Muscle of leg (tissue), 11 donors: ENCODE results near the gene ERC1. TPM values are rescaled to one million over a fixed set of nuclear protein-coding genes. Genes with fewer than 3 reads are reported as not detected.
A peak's percentile ranks its signal among the peaks of the same experiment; 100 is the strongest.

Source experiments
- DNase-seq: peaks from one replicate; pipeline ENCODE4 v3.0.0; 2013
- H3K27ac ChIP-seq: one replicate; pipeline ENCODE4 v1.5.1; 2013; ENCODE audit warnings: mild to moderate bottlenecking, low read length, control low read depth
- H3K27me3 ChIP-seq: one replicate; pipeline ENCODE4 v1.6.1; 2013; ENCODE audit warnings: low read length; ENCODE audit not compliant: control insufficient read depth, insufficient read depth
- H3K36me3 ChIP-seq: one replicate; pipeline ENCODE4 v1.6.1; 2013; ENCODE audit warnings: low read length; ENCODE audit not compliant: control insufficient read depth, insufficient read depth
- H3K4me1 ChIP-seq: one replicate; pipeline ENCODE4 v1.6.1; 2013; ENCODE audit warnings: low read length; ENCODE audit not compliant: control insufficient read depth, insufficient read depth
- H3K4me3 ChIP-seq: one replicate; pipeline ENCODE4 v1.5.1; 2013; ENCODE audit warnings: low read length, control low read depth
- H3K9me3 ChIP-seq: replicated peaks from 2 replicates; pipeline ENCODE4 v1.6.1; 2013; ENCODE audit warnings: low read depth, low read length; ENCODE audit not compliant: control insufficient read depth
- WGBS: methylation state at CpG from one replicate; pipeline ENCODE4 v1.1.5; 2013; ENCODE audit warnings: missing lambda C conversion rate; ENCODE audit not compliant: insufficient coverage; 5-methylcytosine and 5-hydroxymethylcytosine counted together
- polyA plus RNA-seq, 8 donors: library from polyadenylated mRNA; unstranded; fragments of 120-200 nt; gene quantifications; one replicate each; pipeline versions ENCODE4 v1.2.1 to v1.2.3, GENCODE V29; 2013; ENCODE audit warnings: inconsistent platforms in 1 of 8, low replicate concordance in 1 of 8; ENCODE audit not compliant: insufficient read length in 8 of 8, insufficient read depth in 1 of 8
- total RNA-seq: library from RNA; stranded (reverse); fragments of 120-200 nt; gene quantifications from one replicate; pipeline ENCODE4 v1.2.4, GENCODE V29; 2013

Gene ERC1
- total and polyA plus RNA-seq, 9 donors = 15.8 to 32.5 (median 25.1) TPM

DNA sequence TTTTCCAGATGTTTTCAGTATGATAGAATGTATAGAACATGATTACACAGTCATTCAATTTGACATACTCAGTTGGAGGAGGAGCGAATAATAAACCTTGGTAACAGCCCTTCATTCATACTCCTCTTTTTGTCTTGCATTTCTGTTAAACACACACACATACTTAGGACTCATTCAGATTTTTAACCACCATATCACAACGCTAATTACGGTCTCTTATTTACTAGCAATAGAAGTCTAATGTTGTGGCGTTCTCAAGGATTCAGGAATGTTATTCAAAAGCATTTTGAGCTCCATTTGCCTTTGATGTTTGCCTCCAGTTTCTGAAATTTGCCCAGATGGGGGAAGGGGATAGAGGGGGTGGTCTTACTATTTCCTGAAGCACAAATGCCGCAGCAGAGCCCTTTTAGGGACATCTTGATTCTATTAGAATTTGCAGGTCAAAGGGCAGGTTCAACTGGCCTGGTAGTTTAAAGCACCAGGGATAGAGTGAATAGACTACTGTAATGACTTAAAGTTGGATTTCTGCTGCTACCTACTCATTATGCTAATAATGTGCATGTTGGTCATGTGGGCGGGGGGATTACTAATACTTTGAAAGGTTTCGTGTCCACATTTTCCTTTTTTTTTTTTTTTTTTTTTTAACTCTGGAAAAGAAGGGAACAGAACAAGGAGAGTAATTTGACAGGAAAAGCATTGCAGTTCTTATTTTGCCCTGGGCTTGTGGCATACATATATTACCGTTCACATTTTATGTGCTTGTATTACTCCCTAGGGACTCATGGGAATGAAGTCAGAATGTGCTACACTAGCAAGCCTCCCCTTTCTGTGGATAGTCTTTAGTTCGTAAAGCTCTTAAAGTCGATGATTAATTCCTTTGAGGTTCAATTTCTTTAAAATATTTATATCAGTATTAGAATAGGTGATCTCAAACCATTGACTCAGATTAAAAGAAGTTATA lies 376.6 kb downstream of the ERC1 start:
- Histone ChIP-seq H3K9me3 (no peaks in the 10 kb centered on the region), H3K27ac (no peak overlapping the region), H3K27me3 (no peaks in the 10 kb centered on the region), H3K4me1 (peaks cover 2% of the 10 kb centered on the region), H3K36me3 (peaks cover 4% of the 10 kb centered on the region), H3K4me3 (no peak overlapping the region)
- 90% methylated on average over 1 of the region's 10 CpGs for WGBS
- no peak for DNase-seq

DNA sequence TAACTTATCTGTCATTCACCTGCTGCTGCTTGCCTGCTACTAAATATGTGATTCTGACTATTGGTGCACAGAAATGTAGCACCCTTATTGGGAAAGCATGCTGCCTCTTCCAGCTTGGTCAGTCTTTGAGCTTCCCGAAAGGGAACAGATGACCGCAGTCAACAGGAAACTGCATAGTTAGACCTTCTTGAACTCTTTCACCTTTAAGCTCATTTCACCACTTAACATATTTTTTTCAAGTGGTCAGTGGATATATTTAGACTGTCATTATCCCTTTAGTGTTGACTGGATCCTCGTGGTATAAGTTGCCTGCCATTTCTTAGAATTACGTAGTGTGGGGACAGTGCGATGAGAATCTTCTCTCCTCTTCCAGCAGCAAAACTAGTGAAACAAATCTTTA lies 378.4 kb downstream of the ERC1 start:
- Histone ChIP-seq H3K27me3 (no peaks in the 10 kb centered on the region), H3K4me1 (peaks cover 8% of the 10 kb centered on the region), H3K36me3 (peaks cover 4% of the 10 kb centered on the region), H3K4me3 (no peak overlapping the region), H3K27ac (no peak overlapping the region), H3K9me3 (no peaks in the 10 kb centered on the region)
- no CpG with 5 or more reads among the region's 5 CpGs for WGBS
- DNase-seq = no peak

DNA sequence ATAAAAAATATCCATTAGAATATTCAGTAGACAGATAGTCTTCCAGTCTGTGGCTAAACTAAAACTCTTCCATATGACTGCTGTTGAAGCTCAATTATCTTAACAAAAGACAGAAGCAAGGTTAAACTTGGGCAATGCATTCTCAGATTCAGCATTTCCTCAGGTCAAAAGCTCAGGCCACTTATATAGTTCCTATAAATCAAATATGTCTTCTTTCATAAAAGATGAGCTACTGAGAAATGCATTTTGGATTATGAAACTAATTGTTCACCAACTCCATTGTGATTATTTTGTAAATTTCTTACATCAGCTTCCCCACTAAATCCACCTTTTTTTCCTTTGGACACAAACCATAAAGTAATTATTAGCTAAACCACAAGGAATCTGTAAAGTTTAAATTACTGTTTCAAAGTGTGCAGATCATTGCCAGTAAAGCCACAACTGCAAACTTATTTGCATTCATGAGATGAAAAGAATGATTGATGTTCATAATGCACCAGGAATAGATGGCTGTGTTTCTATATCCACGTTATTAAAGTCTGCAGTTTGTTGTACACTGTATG lies 379.0 kb downstream of the ERC1 start:
- Histone ChIP-seq H3K27me3 (no peaks in the 10 kb centered on the region), H3K4me1 (peaks cover 11% of the 10 kb centered on the region), H3K9me3 (no peaks in the 10 kb centered on the region), H3K4me3 (no peak overlapping the region), H3K27ac (no peak overlapping the region), H3K36me3 (peaks cover 4% of the 10 kb centered on the region)
- no peak for DNase-seq
- WGBS = no CpG with 5 or more reads among the region's 1 CpG

DNA sequence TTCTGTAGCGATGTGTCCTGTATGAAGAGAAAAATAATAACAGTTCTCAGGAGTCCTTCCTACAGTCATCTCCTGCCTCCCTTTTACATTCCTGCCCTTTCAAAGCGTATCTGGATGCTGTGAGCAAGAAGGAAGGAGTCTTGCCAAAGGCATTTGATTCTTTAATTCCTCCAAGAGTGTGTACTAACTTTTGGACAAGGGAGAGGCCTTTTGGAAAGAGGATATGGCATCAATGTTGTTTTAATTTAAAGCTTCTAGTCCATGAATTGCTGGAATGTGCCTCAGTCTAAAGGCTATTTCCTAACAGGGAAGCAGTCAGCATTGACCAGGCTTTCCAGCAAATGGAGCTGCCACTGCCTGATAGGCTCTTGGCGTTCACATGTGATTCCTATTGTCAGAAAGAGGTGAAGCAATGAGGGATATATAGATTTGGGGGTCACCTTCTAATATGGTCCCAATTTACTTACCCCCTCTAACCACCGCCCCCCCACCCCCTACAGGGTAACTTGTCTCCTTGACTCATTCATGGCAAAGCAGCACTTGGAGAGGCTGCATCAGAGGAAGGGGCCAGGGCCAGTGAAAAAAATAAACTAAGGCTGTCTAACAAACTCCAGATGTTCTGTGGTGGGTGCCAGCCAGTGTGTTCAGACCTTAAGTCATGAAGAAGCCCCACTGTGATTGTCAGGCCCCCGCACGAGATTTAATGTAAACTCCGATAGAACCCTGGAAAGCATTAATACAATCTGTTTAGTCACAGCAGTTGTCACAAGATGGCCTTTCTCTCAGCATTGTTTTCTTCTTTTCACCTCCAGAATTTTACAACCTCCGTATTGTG lies 383.1 kb downstream of the ERC1 start:
- H3K27ac ChIP-seq = peak overlapping the region; percentile 86
- WGBS = 10% methylated on average over 3 of the region's 8 CpGs
- DNase-seq = peak; percentile 94
- no peaks in the 10 kb centered on the region for H3K9me3 ChIP-seq
- H3K4me1 ChIP-seq = peaks cover 13% of the 10 kb centered on the region
- no peak overlapping the region for H3K4me3 ChIP-seq
- H3K27me3 ChIP-seq = no peaks in the 10 kb centered on the region
- peaks cover 8% of the 10 kb centered on the region for H3K36me3 ChIP-seq

DNA sequence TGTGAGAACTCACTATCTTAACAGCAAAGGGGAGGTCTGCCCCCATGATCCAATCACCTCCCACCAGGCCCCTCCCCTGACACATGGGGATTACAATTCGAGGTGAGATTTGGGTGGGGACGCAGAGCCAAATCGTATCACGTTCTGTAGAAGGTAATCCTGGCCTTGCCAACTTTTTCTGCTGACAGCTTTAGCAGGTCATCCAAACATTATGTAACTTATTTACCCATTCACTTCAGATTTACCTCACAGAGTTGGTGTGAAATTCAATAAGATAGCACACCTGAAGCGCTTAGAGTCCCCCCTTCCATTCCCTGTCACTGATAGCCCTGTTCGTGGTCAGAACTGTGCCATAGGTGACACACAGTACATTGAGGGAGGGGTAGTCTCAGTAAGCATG lies 384.3 kb downstream of the ERC1 start:
- no CpG with 5 or more reads among the region's 6 CpGs for WGBS
- H3K9me3 ChIP-seq = no peaks in the 10 kb centered on the region
- H3K4me3 ChIP-seq = no peak overlapping the region
- H3K36me3 ChIP-seq = peaks cover 15% of the 10 kb centered on the region
- no peak for DNase-seq
- peak overlapping the region; percentile 86 for H3K27ac ChIP-seq
- no peaks in the 10 kb centered on the region for H3K27me3 ChIP-seq
- H3K4me1 ChIP-seq = peaks cover 11% of the 10 kb centered on the region

DNA sequence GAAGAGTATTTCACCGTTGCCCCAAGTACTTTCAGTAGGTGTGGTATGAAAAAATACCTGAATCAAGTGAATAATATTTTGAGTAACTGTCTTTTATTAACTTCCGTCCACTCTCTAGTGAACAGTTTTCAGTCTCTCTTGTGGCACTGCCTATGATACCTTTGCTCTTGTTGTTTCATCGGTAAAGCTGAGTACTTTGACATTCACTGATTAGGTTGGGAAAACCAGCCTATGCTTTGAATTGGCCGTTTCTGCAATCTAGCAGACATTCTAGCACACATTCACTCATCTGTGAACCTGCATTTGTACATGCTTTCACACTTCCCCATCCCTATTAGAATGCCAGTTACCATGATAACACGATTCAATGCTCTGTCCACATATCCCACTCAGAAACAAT lies 386.1 kb downstream of the ERC1 start:
- Histone ChIP-seq H3K27me3 (no peaks in the 10 kb centered on the region), H3K36me3 (peaks cover 10% of the 10 kb centered on the region), H3K9me3 (no peaks in the 10 kb centered on the region), H3K4me3 (no peak overlapping the region), H3K27ac (no peak overlapping the region), H3K4me1 (peaks cover 11% of the 10 kb centered on the region)
- 88% methylated on average over 2 of the region's 5 CpGs for WGBS
- DNase-seq = no peak

DNA sequence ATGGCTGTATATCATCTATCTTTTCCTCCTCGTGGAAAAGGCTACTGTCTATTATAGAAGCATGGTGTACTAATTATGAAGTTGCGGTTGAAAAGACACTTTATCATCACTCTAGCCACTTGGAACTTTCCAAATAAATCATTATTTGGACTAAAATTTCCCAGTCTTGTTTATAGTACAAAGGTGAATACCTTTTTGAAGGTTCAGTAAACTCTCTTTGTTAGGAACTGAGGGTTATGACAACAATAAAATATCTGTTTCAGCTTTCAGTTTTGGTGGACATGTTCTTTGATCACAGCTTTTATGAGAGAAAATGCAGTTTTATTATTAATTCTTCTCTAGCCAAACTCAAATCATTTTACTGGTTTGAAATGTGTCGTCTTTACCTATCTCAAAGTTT lies 386.7 kb downstream of the ERC1 start:
- H3K4me1 ChIP-seq = peaks cover 11% of the 10 kb centered on the region
- WGBS = no CpG with 5 or more reads among the region's 3 CpGs

DNA sequence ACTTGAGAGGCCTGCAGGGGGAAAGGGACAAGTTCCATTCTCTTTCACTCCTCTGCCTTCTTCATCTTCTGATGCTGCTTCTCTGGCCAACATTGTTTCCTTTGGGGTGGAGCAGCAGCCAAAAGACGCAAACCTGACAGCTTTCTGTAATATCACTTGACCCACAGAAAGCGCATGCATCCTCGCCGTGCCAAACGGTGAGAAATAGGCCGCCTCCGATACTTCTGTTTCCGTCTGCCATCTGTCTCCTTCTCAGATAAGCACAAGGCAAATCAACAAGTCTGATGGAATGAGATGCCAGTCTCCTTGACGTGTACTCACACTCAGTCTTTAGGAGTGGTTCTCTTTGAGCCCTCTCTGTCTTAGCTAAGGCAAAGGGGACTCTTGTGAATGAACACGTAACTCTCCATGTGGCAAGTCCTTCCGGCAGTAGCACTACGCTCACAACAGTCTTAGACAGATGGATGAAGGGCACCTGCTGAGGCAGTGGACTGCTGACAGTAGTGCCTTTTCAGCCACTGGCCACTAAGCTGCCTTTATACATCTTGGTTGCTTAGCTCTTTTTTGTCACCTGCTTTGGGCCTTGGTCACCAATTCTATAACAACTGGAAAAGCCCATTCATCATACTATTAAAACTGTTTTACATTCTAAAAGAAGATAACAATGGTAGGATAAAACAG lies 389.3 kb downstream of the ERC1 start:
- WGBS = 67% methylated on average over 10 of the region's 12 CpGs
- Histone ChIP-seq H3K9me3 (no peaks in the 10 kb centered on the region), H3K4me1 (no peaks in the 10 kb centered on the region), H3K36me3 (peaks cover 10% of the 10 kb centered on the region), H3K27ac (no peak overlapping the region), H3K27me3 (no peaks in the 10 kb centered on the region), H3K4me3 (no peak overlapping the region)
- no peak for DNase-seq

More for the DNA sequence above, 386.7 kb downstream of the ERC1 start:
- Histone ChIP-seq H3K9me3 (no peaks in the 10 kb centered on the region), H3K27me3 (no peaks in the 10 kb centered on the region), H3K27ac (no peak overlapping the region), H3K4me3 (no peak overlapping the region), H3K36me3 (peaks cover 10% of the 10 kb centered on the region)
- no peak for DNase-seq

DNA sequence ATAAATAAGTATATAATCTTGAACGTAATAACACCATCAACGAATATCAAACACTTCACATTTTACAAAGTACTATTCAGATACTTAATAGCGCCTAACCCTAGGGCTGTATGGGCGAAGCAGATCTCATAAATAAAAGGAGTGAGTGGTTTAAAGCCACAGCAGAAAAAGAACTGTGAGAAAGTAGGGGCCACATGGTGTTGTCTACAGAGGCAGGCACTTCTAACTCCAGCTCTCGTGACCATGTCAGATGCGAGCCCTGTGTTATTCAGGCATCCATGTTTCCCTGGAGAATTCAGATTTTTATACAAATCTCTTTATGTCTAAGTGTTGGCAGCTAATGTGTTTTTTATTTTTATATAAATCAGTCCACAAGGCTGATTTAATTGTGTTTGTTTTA lies 391.1 kb downstream of the ERC1 start:
- Histone ChIP-seq H3K4me1 (no peaks in the 10 kb centered on the region), H3K27ac (no peak overlapping the region), H3K27me3 (no peaks in the 10 kb centered on the region), H3K4me3 (no peak overlapping the region), H3K36me3 (peaks cover 6% of the 10 kb centered on the region), H3K9me3 (no peaks in the 10 kb centered on the region)
- no peak for DNase-seq
- WGBS = no CpG with 5 or more reads among the region's 6 CpGs
